CD4-positive, alpha-beta T cell treated with Interleukin-4 for 4 hours (primary cell): ENCODE measurements around the gene ANKRD16.
"Not testable (repeated sequence)": the region's sequence is repeated elsewhere in the genome, so short reads cannot be mapped to it uniquely, and the experiment has no call there.

Source experiments
- DNase-seq: peaks from one replicate; pipeline ENCODE4 v3.0.0-alpha.2; 2020

Gene ANKRD16

DNA sequence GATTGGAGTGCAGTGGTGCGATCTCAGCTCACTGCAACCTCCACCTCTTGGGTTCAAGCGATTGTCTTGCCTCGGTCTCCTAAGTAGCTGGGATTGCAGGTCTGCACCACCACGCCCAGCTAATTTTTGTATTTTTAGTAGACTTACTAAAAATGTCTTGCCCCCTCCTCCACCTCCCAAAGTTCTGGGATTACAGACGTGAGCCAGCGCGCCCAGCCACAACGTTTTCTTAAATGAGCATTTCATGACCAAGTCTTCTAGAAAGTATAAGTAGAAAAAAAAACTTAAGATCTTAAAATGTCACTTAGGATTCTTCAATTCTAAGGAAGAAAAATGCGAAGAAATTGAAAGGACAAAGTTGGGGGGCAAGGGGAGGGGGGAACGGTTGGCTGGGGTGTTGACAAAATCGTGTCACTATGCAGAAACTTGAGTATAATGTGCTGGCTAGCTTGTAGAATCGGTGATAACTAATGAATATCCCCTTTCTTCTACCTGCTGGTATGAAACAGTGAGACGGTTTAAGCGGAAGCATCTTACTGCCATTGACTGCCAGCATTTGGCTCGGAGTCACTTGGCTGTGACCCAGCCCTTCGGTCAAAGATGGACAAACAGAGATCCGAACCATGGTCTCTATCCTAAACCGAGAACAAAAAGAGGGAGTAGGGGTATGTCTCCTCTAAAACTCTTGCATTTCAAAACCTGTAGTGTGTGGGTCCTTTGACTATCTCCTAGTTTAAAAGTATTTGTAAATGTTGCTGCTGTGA lies 13.0 kb upstream of the ANKRD16 start:
- no peak for DNase-seq

GRCh38 chr10:5900247-5900646 lies 10.6 kb upstream of the ANKRD16 start:
- DNase-seq = no peak

GRCh38 chr10:5898163-5898562 lies 8.5 kb upstream of the ANKRD16 start:
- no peak for DNase-seq

- DNase-seq = no peak
Measured at GRCh38 chr10:5897504-5897903, 7.8 kb upstream of the ANKRD16 start.

DNA sequence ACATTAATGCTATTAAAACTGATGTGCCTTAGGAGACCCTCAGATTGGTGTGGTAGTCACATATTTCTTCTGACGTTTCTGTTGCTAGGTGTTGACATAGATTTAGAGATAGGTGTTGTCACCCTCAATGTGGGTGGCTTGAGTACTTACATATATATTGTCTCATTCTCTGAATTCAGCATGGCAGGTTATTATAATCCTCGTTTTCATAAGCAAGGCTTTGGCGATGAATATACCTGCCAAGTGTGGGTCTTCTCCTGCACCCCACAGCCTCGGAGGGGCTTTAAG lies 7.3 kb upstream of the ANKRD16 start:
- DNase-seq = no peak

DNA sequence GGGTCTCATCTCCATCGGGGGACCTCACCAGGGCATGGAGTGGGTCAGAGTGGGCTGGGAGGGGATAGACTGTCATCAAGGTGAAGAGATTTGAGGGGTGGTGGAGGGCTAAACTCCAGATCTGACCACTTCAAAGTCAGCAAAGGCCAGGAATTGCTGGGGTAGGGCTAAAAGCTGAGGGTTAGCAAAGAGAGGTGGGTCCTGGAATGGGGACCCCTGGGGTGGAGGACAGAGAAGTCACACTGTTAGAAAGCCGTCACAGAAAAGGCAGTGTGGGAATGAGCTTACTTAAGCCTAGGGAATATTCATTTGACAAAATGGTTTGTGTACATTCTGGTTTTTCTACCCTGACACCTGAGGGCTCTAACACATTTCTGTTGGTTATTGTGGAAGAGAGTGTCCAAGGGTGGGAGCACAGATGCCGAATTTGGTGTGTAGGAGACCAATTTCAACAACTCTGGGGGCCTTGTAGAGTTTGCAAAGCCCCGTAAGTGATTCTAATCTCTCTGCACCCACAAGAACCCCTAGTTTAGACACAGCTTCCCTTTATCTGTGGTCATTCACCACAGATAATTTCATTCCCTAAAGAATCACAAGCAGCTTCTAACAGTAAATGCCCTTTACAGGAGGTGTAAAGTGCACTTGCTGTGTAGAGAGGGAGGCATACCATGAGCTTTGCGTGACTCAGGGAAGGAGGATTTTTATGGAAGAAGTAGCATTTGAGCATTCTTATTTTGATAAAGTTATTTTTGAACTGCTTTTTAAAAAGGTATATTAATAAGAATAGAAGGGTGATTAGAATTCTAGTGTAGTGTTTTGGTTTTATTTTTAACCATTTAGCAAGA lies 6.7 kb upstream of the ANKRD16 start:
- DNase-seq = no peak

DNA sequence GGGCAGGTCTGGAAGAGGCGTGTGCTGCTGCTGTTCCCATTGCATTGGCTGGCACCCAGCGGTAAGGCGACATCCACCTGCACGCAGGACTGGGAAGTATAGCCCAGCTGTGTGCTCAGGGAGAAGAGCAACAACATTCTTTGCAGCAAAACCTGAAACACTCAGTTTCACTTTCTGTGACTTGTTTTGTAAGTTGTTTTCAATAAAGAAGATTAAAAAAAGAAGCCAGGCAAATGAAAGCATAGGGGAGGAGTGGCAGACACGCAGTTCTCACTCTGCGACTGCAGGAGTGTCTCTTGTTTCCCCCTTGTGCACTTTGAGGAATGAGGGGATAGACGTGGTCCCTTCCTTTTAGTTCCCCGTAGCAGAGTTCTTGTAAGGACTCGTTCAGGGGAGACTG lies 6.1 kb upstream of the ANKRD16 start:
- DNase-seq = no peak

GRCh38 chr10:5895365-5895764 lies 5.7 kb upstream of the ANKRD16 start:
- DNase-seq = no peak

GRCh38 chr10:5894873-5895272 lies 5.2 kb upstream of the ANKRD16 start:
- DNase-seq = no peak

- DNase-seq = no peak
Measured at GRCh38 chr10:5894403-5894802, 4.7 kb upstream of the ANKRD16 start.

DNA sequence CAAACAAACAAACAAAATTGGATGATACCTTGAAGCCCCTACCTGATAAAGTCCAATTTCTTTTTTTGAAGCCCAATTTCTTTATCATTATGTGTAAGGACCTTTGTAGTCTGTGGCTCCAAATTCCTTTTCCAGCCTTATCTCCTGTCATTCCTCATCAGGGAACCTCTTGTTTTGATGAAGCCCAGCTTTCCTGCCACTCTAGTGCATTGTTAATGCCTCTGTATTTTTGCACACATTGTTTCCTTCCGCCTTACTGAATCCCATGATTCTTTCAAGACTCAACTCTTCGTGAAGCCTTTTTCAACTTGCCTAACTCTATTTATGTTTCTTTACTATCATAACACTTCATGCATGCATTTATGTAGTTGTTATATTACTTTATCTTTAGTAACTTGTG lies 3.6 kb upstream of the ANKRD16 start:
- DNase-seq = no peak

- DNase-seq = no peak
Measured at GRCh38 chr10:5892007-5892406, 2.3 kb upstream of the ANKRD16 start.

GRCh38 chr10:5891009-5891408 lies 1.3 kb upstream of the ANKRD16 start:
- no peak for DNase-seq

DNA sequence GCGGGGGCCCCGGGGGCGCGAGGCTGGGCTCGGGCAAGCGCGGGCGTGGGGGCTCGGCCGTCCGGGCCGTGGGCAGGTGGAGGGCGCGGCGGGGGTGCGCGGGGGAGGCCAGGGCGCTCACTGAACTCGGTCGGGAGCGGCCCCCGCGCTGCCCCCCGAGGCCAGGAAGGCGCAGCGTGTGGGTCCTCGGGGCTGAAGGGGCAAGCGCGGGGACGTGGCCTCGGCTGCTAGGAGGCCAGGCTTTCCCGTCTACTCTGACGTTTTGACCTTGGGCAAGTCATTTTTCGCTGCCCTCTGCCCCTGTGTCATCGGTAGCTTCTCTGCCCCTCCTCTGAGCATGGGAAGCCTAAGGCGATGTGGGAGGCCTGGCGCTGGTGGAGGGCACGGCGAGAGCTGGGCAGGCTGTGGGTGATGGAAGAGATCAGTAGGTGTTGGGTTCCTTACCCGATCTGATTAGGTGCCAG lies 791 bp upstream of the ANKRD16 start:
- DNase-seq = no peak

GRCh38 chr10:5888843-5889623 lies 660 bp downstream of the ANKRD16 start:
- DNase-seq = no peak

DNA sequence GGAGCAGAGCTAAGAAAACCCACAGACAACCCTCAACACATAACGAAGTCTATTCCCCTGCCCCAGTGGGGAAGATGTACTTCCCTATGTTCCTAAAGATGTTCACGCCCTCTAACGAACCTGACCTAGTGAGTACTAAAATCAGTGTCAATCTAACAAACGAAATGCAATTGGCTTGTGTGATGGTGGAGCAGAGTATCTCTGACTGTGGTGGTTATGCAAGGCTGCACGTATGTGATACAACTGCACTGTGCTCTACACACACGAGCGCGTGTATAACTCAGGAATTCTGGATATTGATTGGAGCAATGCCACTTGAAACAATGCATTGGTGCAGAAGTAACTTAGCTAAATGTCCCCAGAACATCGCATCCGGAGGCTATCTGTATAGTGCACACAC lies 1.3 kb downstream of the ANKRD16 start:
- no peak for DNase-seq

DNA sequence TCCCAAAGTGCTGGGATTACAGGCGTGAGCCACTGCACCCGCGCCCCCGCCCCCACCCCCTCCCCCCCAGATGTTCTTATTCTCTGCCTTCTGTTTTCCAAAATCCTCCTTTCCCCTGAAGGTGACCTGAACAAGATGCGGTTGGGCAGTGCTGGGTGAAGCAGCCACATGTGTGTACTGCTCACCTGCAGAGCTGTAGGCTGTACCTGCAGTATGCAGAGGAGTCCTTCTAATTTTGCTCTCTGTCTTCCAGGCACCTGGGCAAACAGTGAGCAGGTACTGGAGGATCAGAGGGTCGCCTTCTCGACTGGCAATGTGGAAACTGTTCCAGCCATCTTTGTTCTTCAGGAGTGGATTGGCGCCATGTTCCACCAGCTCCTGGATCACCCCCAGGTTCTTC lies 2.1 kb downstream of the ANKRD16 start:
- DNase-seq = no peak

GRCh38 chr10:5887029-5887428 lies 2.7 kb downstream of the ANKRD16 start:
- DNase-seq = no peak

DNA sequence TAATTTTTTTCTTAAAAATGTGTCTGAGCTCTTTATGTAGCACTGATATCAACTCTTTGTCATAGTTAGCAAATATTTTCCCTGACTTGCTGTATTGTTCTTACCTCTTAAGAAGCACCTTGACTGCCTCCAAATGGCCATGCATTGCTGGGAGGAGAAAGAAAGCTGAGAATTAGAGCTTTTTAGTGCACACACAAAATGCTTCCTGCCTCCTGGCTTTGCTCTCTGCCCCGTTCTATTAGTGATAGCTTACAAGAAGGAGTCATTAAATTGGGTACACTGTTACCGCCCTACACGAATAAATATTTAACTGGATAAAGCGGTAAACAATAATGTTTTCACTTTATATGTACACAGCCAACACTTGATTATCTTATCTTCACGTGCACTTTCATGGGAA lies 4.1 kb downstream of the ANKRD16 start:
- no peak for DNase-seq

- no peak for DNase-seq
Measured at GRCh38 chr10:5882961-5883360, 6.7 kb downstream of the ANKRD16 start.

DNA sequence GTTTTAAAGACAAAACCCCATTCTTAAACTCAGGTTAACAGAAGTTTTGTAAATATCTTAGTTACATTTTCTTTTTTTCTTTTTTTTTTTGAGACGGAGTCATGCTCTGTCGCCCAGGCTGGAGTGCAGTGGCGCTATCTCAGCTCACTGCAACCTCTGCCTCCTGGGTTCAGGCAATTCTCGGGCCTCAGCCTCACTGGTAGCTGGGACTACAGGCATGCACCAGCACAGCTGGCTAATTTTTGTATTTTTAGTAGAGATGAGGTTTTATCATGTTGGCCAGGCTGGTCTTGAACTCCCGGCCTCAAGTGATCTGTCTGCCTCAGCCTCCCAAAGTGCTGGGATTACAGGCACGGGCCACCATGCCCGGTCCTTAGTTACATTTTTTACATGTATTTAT lies 12.7 kb downstream of the ANKRD16 start:
- DNase-seq = not testable (repeated sequence)

GRCh38 chr10:5876181-5876768 lies 13.4 kb downstream of the ANKRD16 start:
- DNase-seq = no peak

GRCh38 chr10:5873515-5873995 lies 16.1 kb downstream of the ANKRD16 start:
- peak; percentile 76 for DNase-seq
